CD4-positive, alpha-beta T cell treated with Interleukin-4 for 1 hour (primary cell): ENCODE data around the gene NPFF.
"Not testable (repeated sequence)": the region's sequence is repeated elsewhere in the genome, so short reads cannot be mapped to it uniquely, and the experiment has no call there.

ENCODE experiments used
- DNase-seq, 2 donors: peaks; one replicate each; pipeline ENCODE4 v3.0.0-alpha.2; 2020 to 2022

NPFF gene

GRCh38 chr12:53506881-53507602, at the start of gene NPFF:
NPFF (minus strand) TSS chr12:53507484; CDS start chr12:53507474, 10 bp downstream.
- DNase-seq, result no peak

DNA sequence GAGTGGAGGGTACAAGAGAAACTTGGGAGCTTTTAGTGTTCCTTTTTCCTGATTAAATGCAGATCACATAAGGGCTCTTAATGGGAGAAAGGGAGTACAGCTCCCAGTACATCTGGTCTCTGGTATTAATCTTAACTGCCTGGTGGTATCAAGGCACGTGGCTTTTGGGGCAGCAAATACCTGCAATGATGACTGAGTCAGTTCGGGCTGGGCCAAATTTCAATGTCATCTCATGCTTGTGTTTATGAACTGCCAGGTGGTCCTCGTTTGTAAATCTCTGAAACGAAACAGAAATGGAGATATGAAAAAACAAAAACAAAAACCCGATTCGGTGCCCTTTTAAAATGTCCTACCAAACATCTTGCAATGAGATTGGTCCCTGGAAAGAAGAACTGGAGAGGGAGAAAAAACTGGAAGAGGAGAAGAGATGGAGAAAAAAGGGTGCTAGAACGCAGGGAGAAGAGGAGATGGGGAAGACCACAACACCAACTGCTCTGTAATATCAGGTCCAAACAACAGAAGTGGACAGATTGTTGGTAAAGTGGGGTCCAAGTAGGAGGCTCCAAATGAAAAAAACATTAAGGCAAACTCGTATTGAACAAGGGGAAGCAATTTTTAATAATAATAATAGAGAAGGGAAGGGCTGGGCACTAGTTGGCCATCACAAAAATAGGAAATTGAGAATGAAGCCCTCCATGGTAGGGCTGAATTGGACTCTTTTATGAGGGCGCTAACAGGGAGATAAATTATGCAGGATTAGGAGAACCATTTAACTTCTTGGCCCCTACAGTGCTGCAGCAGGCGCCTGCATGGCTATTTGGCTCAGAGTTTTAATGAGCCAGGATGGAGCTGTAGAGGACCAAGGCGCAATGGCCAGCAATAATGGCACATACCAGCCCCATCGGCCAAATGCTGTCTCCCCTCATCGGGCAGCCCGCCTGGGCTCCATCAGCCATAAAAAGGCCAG, 45.4 kb upstream of the NPFF start:
- DNase-seq, result no peak

GRCh38 chr12:53551889-53552291, 44.6 kb upstream of the NPFF start:
- no peak for DNase-seq

DNA sequence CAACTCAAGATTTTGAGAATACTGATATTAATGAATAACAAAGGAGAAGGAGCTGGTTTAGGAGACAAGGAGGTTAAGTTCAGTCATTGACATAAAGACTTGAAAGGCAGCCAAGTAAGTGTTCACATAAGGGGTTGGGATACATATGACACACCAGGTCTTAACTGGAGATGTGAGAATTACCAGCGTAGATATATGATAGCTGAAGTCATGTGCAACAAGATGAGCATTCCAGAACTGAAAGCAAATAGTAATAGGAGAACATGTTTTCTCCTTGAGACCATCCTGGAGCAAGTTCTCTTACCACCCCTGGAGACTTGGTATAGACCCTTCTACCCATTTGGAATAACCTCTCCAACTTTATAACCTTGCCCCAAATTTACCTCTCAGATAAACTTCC, 43.3 kb upstream of the NPFF start:
- no peak for DNase-seq

DNA sequence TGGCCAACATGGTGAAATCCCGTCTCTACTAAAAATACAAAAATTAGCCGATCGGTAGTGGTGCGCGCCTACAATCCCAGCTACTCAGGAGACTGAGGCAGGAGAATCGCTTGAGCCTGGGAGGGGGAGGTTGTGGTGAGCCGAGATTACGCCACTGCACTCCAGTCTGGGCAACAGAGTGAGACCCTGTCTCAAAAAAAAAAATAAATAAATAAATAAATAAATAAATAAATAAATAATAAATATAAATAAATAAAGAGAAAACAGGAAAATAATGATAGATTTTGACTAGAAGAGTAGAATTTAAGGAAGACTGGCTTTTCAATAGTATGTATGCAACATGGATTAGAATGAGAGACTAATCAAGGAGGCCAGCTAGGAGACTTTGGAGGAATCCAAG, 42.8 kb upstream of the NPFF start:
- not testable (repeated sequence) for DNase-seq

GRCh38 chr12:53548354-53548753, 41.1 kb upstream of the NPFF start:
- not testable (repeated sequence) for DNase-seq

DNA sequence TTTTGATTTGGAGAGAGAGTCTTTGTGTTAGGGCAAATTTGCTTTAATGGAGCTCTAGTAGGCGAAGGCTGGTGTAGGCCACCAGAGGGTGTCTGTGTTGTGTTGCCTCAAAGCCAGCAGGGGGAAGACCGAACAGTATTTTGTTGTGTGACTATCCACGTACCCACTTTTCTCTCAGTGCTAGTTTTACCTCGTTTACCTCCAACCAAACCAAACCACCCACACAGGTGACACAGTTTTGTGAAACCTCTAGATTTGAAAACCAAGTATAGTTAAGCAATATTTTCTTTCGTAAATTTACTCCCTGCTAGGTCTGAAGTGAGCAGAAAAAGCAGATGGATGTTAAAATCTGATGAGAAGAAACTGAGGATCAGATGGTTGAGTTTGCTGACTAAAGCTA, 36.3 kb upstream of the NPFF start:
- peak; percentile 62 to 66 for DNase-seq

DNA sequence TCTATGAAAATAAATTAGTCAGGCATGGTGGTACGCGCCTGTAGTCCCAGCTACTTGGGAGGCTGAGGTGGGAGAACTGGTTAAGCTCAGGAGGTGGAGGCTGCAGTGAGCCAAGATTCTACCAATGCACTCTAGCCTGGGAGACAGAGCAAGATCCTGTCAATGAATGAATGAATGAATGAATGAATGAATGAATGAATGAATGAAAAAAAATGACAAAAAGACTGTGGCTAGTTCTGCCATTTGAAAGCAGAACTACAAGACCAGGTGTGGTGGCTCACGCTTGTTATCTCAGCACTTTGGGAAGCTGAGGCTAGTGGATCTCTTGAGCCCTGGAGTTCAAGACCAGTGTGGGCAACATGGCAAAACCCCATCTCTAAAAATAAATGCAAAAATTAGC, 32.2 kb upstream of the NPFF start:
- no peak for DNase-seq

DNA sequence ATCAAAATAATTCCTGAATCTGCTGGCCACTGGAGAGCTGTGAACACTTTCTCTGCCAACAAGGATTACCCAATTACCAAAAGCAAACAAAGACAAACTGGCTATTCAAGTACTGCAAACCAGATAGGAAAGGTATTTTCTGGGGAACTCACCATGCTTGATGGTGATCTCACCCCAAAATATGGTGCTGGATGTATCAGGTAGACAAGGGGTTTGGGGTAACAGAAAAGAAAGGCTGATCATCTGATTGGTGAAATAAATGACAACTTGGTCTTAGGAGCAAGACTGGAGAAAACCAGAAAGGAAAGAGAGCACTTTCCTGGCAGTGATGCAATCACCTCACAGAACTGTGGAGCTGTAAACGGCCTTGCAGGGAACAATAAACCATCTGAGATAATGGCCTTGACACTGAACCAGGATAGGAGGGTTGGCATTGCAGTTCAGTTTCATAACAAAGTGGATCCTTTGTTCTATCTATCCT, 31.0 kb upstream of the NPFF start:
- DNase-seq, result no peak

DNA sequence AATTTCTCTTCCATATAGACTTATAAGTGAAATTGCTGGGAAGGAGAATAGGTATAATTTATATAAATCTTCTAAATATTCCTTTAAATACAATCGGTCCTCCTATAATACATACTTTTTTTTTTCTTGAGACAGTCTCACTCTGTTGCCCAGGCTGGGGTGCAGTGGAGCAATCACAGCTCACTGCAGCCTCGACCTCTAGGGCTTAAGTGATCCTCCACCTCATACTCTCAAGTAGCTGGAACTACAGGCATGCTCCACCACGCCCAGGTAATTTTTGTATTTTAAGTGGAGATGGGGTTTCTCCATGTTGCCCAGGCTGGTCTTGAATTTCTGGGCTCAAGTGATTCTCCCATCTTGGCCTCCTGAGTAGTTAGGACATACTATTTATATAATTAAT, 29.7 kb upstream of the NPFF start:
- DNase-seq, result no peak

- DNase-seq, result no peak
Observed at GRCh38 chr12:53533471-53533870, 26.2 kb upstream of the NPFF start.

- DNase-seq, result no peak
Observed at GRCh38 chr12:53532524-53533445, 25.5 kb upstream of the NPFF start.

DNA sequence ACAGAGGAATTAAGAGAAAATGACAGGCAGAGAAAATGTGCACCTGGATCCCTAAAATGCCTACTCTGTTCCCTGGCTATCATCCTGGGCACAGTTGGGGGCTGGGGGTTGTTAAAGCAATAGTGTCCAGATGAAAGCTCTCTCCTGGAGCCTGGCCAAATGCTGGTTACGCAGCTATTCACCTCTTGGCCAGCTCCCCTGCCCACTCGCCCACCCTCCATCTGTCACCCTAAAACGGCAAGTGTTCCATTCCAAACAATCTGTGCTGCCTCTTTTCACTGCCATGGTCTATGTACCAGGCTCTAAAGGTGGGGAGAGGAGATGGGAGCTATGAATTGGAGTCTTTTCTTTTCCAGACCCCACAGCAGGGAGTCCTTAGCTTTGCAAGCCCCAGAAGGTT, 24.7 kb upstream of the NPFF start:
- DNase-seq, result no peak

DNA sequence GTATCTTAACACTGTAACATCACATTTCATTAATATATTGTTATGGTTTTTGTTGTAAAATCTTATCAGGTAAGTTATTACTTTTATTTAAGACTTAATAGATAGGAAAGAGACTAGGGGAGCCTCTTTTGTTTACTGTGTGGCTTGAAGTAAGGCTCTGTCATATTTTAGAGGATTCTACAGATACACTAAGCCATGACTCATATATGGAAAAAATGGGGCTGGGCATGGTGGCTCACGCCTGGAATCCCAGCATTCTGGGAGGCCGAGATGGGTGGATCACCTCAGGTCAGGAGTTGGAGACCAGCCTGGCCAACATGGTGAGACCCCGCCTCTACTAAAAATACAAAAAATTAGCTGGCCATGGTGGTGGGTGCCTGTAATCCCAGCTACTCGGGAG, 23.6 kb upstream of the NPFF start:
- no peak for DNase-seq

GRCh38 chr12:53530061-53530460, 22.8 kb upstream of the NPFF start:
- DNase-seq, result no peak

DNA sequence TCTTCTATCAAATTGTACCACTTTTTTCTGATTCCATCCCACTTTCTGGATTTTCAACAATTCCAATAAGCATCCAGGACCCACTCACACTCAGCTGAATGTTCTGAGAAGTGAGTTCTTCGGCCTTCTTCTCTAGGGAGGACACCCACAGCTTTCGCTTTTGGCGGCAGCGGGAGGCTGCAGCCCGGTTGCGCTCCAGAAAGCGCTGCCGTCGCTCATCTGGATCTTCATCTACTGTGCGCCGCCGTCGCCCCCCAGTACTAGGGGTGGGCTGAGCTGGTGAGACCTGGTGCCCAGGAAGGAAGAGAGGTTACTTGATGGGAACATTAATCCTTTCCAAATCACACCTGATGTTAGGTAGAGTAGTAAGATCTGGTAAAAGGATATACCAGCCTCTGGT, 17.2 kb upstream of the NPFF start:
- no peak for DNase-seq

- no peak for DNase-seq
Observed at GRCh38 chr12:53523131-53523530, 15.8 kb upstream of the NPFF start.

DNA sequence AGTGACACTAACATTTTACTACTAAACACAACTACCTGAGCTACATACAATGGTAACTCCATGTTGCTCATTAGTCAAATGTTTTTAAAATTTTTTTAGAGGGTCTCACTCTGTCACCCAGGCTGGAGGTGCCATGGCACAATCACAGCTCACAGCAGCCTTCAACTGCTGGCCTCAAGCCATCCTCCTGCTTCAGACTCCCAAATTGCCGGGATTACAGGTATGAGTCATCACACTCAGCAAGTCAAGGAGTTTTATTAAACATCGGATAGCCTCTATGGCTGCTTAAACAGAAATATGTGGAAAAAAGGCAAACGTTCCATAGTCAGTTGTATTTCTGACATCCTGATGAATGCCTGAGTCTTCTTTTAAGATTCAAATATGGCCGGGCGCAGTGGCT, 11.1 kb upstream of the NPFF start:
- no peak for DNase-seq

- no peak for DNase-seq
Observed at GRCh38 chr12:53516758-53517455, 9.6 kb upstream of the NPFF start.

- no peak for DNase-seq
Observed at GRCh38 chr12:53515291-53515680, 8.0 kb upstream of the NPFF start.

- DNase-seq, result no peak
Observed at GRCh38 chr12:53514628-53515290, 7.5 kb upstream of the NPFF start.
